Fibroblast of the aortic adventitia (primary cell): ENCODE results near the gene SMPD3. TPM values are rescaled to one million over a fixed set of nuclear protein-coding genes. Genes with fewer than 3 reads are reported as not detected.

ENCODE experiments used
- DNase-seq: peaks from one replicate; pipeline ENCODE4 v3.0.0-alpha.2; 2010; ENCODE audit warnings: low read depth
- H3K4me3 ChIP-seq: 2 replicates; pipeline ENCODE4 v1.5.1; 2011; ENCODE audit warnings: low read depth, mild to moderate bottlenecking, control low read depth, low read length, moderate library complexity
- total RNA-seq: library from RNA; depleted of rRNA; stranded (reverse); fragments of >200 nt; gene quantifications from 2 replicates; pipeline ENCODE4 v1.2.3, GENCODE V29; 2012; ENCODE audit warnings: low replicate concordance
- TF ChIP-seq, protein P1 (sequence below): IDR thresholded peaks from 2 replicates; pipeline ENCODE4 v1.5.1; 2011; ENCODE audit warnings: mild to moderate bottlenecking, low read length, control low read depth, inconsistent platforms; ENCODE audit not compliant: insufficient read depth

SMPD3 gene
- total RNA-seq, 1 donor, result not detected

DNA sequence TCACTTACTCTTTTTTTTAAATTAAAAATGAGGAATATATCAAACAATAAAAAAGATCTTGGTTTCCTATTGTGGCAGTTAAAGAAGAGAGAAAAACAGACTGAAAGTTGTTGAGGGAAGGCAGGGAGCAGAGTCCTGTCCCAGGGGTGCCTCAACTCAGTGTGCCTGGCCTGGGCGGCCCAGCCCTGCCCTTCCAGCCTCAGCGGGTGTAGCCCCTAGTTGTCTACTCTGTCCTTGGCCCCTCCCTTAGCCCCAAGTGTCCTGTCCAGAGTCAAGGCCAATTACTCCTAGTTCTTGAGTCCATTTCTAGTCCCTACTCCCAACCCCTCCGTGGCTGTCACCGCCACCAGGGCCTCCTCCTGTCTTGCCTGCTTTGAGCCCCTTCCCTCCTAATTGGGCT is 52.5 kb downstream of the SMPD3 start:
- TF ChIP-seq, protein P1, sequence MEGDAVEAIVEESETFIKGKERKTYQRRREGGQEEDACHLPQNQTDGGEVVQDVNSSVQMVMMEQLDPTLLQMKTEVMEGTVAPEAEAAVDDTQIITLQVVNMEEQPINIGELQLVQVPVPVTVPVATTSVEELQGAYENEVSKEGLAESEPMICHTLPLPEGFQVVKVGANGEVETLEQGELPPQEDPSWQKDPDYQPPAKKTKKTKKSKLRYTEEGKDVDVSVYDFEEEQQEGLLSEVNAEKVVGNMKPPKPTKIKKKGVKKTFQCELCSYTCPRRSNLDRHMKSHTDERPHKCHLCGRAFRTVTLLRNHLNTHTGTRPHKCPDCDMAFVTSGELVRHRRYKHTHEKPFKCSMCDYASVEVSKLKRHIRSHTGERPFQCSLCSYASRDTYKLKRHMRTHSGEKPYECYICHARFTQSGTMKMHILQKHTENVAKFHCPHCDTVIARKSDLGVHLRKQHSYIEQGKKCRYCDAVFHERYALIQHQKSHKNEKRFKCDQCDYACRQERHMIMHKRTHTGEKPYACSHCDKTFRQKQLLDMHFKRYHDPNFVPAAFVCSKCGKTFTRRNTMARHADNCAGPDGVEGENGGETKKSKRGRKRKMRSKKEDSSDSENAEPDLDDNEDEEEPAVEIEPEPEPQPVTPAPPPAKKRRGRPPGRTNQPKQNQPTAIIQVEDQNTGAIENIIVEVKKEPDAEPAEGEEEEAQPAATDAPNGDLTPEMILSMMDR, result no peak
- no peak for DNase-seq
- H3K4me3 ChIP-seq, result no peak overlapping the region

DNA sequence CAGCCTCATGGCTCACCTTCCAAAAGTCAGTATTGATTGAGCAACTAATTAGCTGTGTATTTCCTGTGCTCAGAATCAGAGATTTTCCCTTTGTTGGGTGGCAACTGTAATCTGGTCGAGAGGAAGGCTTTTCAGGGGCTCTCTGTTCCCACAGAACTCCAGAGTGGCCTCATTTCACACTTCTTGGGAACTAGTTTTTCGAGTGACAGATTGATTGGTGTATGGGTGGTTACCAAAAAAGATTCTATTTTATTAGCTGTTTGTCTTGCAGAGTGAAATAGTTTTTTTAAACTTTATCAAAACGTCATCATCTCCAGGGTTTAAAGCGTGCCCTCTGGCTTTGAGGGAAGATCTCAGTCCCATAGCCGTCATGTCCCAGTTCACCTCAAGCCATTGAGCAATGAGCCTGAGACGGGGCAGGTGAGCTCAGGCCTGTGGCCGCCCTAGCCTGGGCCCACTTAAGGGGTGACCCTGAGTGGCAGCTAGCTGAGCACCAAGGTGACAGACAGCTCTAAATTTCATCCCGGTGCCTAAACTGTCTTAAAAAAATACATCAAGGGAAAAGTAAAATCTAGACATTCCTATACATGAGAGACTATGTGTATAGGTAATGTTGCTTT is 53.0 kb downstream of the SMPD3 start:
- no peak for DNase-seq

DNA sequence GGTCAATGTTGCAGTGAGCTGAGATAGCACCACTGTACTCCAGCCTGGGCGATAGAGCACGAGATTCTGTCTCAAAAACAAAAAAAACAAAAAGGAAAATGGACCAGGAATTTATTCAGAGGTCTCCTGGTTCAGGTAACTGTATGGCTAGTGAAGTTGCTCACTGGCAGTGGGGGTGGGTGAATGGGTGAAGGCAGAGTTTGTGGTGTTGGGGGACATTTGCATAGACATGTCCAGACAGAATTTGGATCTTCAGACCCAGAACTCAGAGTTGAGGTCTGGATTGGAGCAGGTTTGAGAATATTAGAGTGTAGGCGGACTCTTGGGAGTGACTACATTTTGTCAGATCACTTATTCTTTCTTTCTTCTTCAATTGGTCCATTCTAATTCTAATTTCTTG is 55.0 kb downstream of the SMPD3 start:
- no peak overlapping the region for H3K4me3 ChIP-seq
- TF ChIP-seq, protein P1, result no peak
- DNase-seq, result no peak

More for the DNA sequence above, 53.0 kb downstream of the SMPD3 start:
- H3K4me3 ChIP-seq, result no peak overlapping the region
- TF ChIP-seq, protein P1, result no peak

DNA sequence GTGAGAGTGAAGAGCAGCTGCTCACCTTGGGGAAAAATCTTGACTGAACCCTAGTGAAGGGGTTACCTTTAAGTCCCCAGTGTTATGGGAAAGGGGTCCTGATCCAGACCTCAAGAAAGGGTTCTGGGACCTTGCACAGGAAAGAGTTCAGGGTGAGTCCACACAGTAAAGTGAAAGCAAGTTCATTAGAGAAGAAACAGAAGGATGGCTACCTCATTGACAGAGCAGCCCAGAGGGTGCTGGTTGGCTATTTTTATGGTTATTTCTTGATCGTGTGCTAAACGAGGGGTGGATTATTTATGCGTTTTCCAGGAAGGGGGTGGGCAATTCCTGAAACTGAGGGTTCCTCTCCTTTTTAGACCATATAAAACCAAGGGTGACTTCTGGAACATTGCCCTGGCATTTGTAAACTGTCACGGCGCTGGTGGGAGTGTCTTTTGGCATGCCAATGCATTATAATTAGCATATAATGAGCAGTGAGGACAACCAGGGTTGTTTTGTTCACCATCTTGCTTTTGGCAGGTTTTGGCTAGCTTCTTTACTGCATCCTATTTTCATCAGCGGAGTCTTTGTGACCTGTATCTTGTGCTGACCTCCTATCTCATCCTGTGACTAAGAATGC is 58.4 kb downstream of the SMPD3 start:
- no peak for DNase-seq
- no peak overlapping the region for H3K4me3 ChIP-seq
- TF ChIP-seq, protein P1, result no peak

DNA sequence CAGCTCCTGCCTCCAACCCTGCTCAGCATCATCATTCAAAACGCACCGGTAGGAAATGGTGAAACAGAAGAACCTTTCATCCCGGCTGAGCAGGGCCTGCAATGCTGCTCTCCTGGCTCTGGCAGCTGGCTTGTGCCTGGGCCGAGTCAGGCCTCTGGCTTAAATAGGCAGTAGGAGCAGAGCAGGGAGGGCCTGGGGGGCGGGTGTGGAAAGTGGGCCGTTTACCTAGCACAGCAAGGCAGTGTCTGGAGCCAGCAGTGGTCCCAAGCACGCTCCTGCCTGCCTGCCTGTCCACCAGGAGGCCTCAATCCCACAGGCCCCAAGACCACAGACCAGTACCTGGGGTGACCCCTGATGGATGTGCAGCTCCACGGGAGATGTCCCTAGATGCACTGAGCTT is 59.3 kb downstream of the SMPD3 start:
- DNase-seq, result no peak

DNA sequence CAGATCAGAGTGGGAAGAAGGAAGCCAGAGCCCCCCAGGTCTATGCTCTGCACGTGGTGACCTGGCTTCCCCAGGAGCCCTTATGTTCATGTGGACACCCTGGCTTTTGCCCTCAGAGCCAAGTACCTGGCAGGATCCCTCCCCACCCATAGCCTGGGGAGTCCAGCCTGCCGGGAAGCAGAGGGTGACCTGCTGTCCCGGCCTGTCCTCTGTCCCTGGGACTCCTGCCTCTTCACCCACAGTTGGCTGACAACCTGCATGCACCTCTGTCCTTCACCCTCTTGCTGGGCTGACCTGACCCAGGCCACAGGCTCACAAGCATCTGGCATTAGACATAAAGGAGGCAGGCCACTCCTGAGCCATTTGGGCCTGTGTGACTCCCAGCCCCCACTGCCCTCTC is 60.2 kb downstream of the SMPD3 start:
- TF ChIP-seq, protein P1, result no peak
- H3K4me3 ChIP-seq, result no peak overlapping the region
- DNase-seq, result no peak

More for the DNA sequence above, 59.3 kb downstream of the SMPD3 start:
- H3K4me3 ChIP-seq, result no peak overlapping the region
- TF ChIP-seq, protein P1, result no peak
